Measurements from ENCODE around the gene RASA4B. TPM values are rescaled to one million over a fixed set of nuclear protein-coding genes. Genes with fewer than 3 reads are reported as not detected.

RASA4B gene
- total and polyA plus RNA-seq, 2 of the 4 experiments (the other 2 are of a cell fraction), result 1.8 to 7.7 TPM

GRCh38 chr7:102464577-102465280 lies 52.8 kb downstream of the RASA4B start, which contains the start of the genes ALKBH4 and LRWD1:
TSS of gene ALKBH4 (minus strand) at chr7:102464863. CDS start at chr7:102464836, 27 bp downstream.
TSS of gene LRWD1 (plus strand) at chr7:102464984. CDS start at chr7:102465081, 97 bp downstream.
- Histone ChIP-seq H3K9ac (ENCODE audit: low read depth, low read length) (peak within 1 kb of the TSS; percentile 98), H3K4me2 (ENCODE audit: low read depth, low read length) (peak within 1 kb of the TSS; percentile 98), H3K9me1 (ENCODE audit: insufficient read depth, low read length) (peaks cover 12% of the 10 kb centered on the region), H4K20me1 (ENCODE audit: insufficient read depth, low read length) (peaks cover 6% of the 10 kb centered on the region), H3K4me1 (ENCODE audit: control insufficient read depth, insufficient read depth, low read length) (peaks cover 6% of the 10 kb centered on the region), H2BK15ac (ENCODE audit: low read depth, low read length) (peak within 1 kb of the TSS; percentile 24; the same call in 1 of the 3 replicates), H3K14ac (replicated peaks; ENCODE audit: low read depth, low read length) (peak within 1 kb of the TSS; percentile 94), H3K79me1 (ENCODE audit: low read depth in 1 of 2, low read length in 2 of 2) (peaks cover 25 to 64% of the 10 kb centered on the region in 2 experiments), H3K4ac (ENCODE audit: low read depth, low read length) (peak within 1 kb of the TSS; percentile 96), H2BK20ac (ENCODE audit: low read depth, low read length) (no peak within 1 kb of the TSS), H3K18ac (ENCODE audit: low read depth, low read length) (peak within 1 kb of the TSS; percentile 25; the same call in 1 of the 2 replicates), H3K27me3 (ENCODE audit: control insufficient read depth, insufficient read depth, low read length) (no peaks in the 10 kb centered on the region), H3K4me3 (ENCODE audit: insufficient read depth, low read depth, low read length) (peak within 1 kb of the TSS; percentile 83), H3K9me3 (ENCODE audit: control insufficient read depth, insufficient read depth, low read length) (no peaks in the 10 kb centered on the region), H2BK5ac (ENCODE audit: low read depth, low read length, poor library complexity, severe bottlenecking) (peak within 1 kb of the TSS; percentile 61), H3K23ac (ENCODE audit: low read depth, low read length) (peak within 1 kb of the TSS; percentile 95), H3K36me3 (ENCODE audit: control insufficient read depth, insufficient read depth, low read length) (peaks cover 12% of the 10 kb centered on the region), H2AK9ac (replicated peaks; ENCODE audit: low read depth, low read length, poor library complexity) (peak within 1 kb of the TSS; percentile 96), H2AFZ (replicated peaks; ENCODE audit: low read length, poor library complexity) (peak within 1 kb of the TSS; percentile 97), H3K27ac (ENCODE audit: insufficient read depth, low read length) (peak within 1 kb of the TSS; percentile 89), H2AK5ac (ENCODE audit: low read depth, low read length) (peak within 1 kb of the TSS; percentile 87), H4K91ac (ENCODE audit: insufficient read depth, low read depth, low read length) (peak within 1 kb of the TSS; percentile 96), H3K56ac (ENCODE audit: extremely low read depth, insufficient read depth, low read length) (peak within 1 kb of the TSS; percentile 73), H4K8ac (ENCODE audit: low read depth in 2 of 2, low read length in 2 of 2) (peak within 1 kb of the TSS; percentile 96 to 98), H2BK120ac (ENCODE audit: low read depth, low read length) (peak within 1 kb of the TSS; percentile 52), H4K5ac (ENCODE audit: low read depth, low read length) (peak within 1 kb of the TSS; percentile 97)
- BruUV-seq (replicated peaks), result no TSS peak
- intact Hi-C loops (cut with micrococcal nuclease) (no loop called here), dilution Hi-C loops (cut with HindIII; ENCODE audit: low sequenced_read_pairs, unreplicated experiment) (no loop called here), in situ Hi-C loops (cut with MboI; ENCODE audit: low sequenced_read_pairs) (no loop called here)
- CTCF ChIA-PET, result no interaction called here
- DNase-seq (peak; percentile 87), ATAC-seq (ENCODE audit: low read depth) (peak; percentile 93)
- POLR2A ChIA-PET (ENCODE audit: unreplicated experiment), result no interaction called here
- TF ChIP-seq MXI1 (IDR thresholded peaks at IDR 0.05; ENCODE audit: borderline replicate concordance, low read depth, low read length), result peak; percentile 93
- TF ChIP-seq USF2 (IDR thresholded peaks at IDR 0.05; ENCODE audit: low read depth, low read length), result peak; percentile 81
- TF ChIP-seq SMC3 (IDR thresholded peaks at IDR 0.05; ENCODE audit: low read depth, low read length), result no peak
- TF ChIP-seq RFX5 (IDR thresholded peaks at IDR 0.05; ENCODE audit: low read depth, low read length), result no peak
- no peak for TF ChIP-seq FOS (IDR thresholded peaks at IDR 0.05; ENCODE audit: low read depth, low read length)
- no peak for TF ChIP-seq ELK1 (IDR thresholded peaks at IDR 0.05; ENCODE audit: borderline replicate concordance, low read depth, low read length)
- TF ChIP-seq CTCF (conservative IDR thresholded peaks at IDR 0.05; ENCODE audit: low read depth, low read length), result peak; percentile 16; the same call in 1 of the 2 replicates
- TF ChIP-seq POLR2A (IDR thresholded peaks at IDR 0.05; ENCODE audit: low read depth, low read length), result peak; percentile 88
- 0 out of 2 replicates have a peak, but pooled peaks have one; percentile 48 for TF ChIP-seq CHD1 (IDR thresholded peaks at IDR 0.05; ENCODE audit: low read depth, low read length)
- TF ChIP-seq BHLHE40 (IDR thresholded peaks at IDR 0.05; ENCODE audit: low read depth, low read length), result peak; percentile 66
- peak; percentile 96 for TF ChIP-seq MAZ (IDR thresholded peaks at IDR 0.05; ENCODE audit: borderline replicate concordance, low read depth, low read length)
- WGBS, 2 experiments (ENCODE audit: extremely low coverage in 2 of 2, insufficient read length in 1 of 2), result 0% methylated on average over 42 of the region's 81 CpGs; no CpG with 5 or more reads in 1 of the 2 experiments
